Adrenal gland (tissue), 12 donors: Measurements from ENCODE around the gene CLEC19A. TPM values are rescaled to one million over a fixed set of nuclear protein-coding genes. Genes with fewer than 3 reads are reported as not detected.
A peak's percentile ranks its signal among the peaks of the same experiment; 100 is the strongest.

Source experiments
- DNase-seq, 7 donors: peaks; one replicate each; pipeline ENCODE4 v3.0.0-alpha.2; 2019 to 2020
- H3K27ac ChIP-seq, 5 donors: fragments of 200-600 bp; sonication (generic) in 4 of 5; 1 replicate in 3 of 5; 2 replicates in 2 of 5; pipeline versions ENCODE4 v1.5.1 to v1.8.0; 2016 to 2020; ENCODE audit warnings: mild to moderate bottlenecking in 1 of 5
- H3K27me3 ChIP-seq: fragments of 200-600 bp; 2 replicates; pipeline ENCODE4 v1.8.0; 2021
- H3K36me3 ChIP-seq, 2 donors: fragments of 200-600 bp; replicated peaks in 1 of 2; 1 replicate in 1 of 2; 2 replicates in 1 of 2; pipeline versions ENCODE4 v1.5.1 to v1.8.0; 2018 to 2022
- H3K4me1 ChIP-seq, 2 donors: fragments of 200-600 bp; replicated peaks in 1 of 2; 1 replicate in 1 of 2; 2 replicates in 1 of 2; pipeline versions ENCODE4 v1.5.1 to v1.8.0; 2018 to 2021
- H3K4me3 ChIP-seq, 4 donors: fragments of 200-600 bp; sonication (generic) in 3 of 4; one replicate each; pipeline ENCODE4 v1.5.1; 2016 to 2018
- H3K9me3 ChIP-seq, 3 donors: fragments of 200-600 bp; sonication (generic) in 1 of 3; replicated peaks in 1 of 3; 1 replicate in 2 of 3; 2 replicates in 1 of 3; pipeline versions ENCODE4 v1.5.1 to v1.8.0; 2016 to 2021
- CTCF ChIP-seq, 6 experiments: fragments of 450-650 bp in 4 of 6; fragments of 200-600 bp in 2 of 6; sonication (generic) in 1 of 6; IDR thresholded peaks; 1 replicate in 5 of 6; 2 replicates in 1 of 6; pipeline versions ENCODE4 v1.5.1 to v1.8.0; 2016 to 2021; ENCODE audit warnings: antibody characterized with exemption in 6 of 6, mild to moderate bottlenecking in 2 of 6, moderate library complexity in 1 of 6
- POLR2A ChIP-seq, 2 donors: fragments of 450-650 bp; IDR thresholded peaks; one replicate each; pipeline ENCODE4 v1.6.1; 2017; ENCODE audit warnings: antibody characterized with exemption in 2 of 2, mild to moderate bottlenecking in 2 of 2, moderate library complexity in 1 of 2
- WGBS, 4 donors: extraction: QIAGEN DNeasy Blood & Tissue Kit in 2 of 4; methylation state at CpG; one replicate each; pipeline versions ENCODE4 v1.1.5 to v1.1.7; 2013 to 2017; 5-methylcytosine and 5-hydroxymethylcytosine counted together
- intact Hi-C, 2 donors: fragments of 100-400 bp; cut with DNase I; formaldehyde crosslinking; loops; one replicate each; pipeline versions ENCODE4 v1.14.1 to v1.15.0; 2022 to 2023
- polyA plus RNA-seq, 3 donors: library from polyadenylated mRNA; stranded (reverse); fragments of 200-250 nt in 2 of 3; fragments of 350-450 nt in 1 of 3; fragmentation: Illumina TruSeq in 1 of 3; extraction: RNeasy Lipid Tissue Mini Kit (QIAGEN cat#74804) in 1 of 3; gene quantifications; one replicate each; pipeline ENCODE4 v1.2.3, GENCODE V29; 2013 to 2014
- total RNA-seq, 9 donors: library from RNA; depleted of rRNA in 4 of 9; stranded (reverse); fragments of >200 nt in 4 of 9; fragments of 120-200 nt in 1 of 9; fragmentation: NEBNext Ultra II Directional in 1 of 9; extraction: Animal tissue kit (Norgen Biotek cat#: 25700) in 1 of 9; gene quantifications; one replicate each; pipeline versions ENCODE4 v1.1.0 to v1.2.4, GENCODE V29; 2013 to 2023
- donor health status: healthy with polysubstance abuse.
- donor health status: Bipolar disorder and iron deficiency.
- donor health status: DM: yes; HTN: yes; CAD: no.
- donor health status: DM: no; HTN: no; CAD: no.
- donor health status: DM: no; HTN: no; CAD: no.
- donor health status: DM: yes; HTN: yes; CAD: no.

The CLEC19A gene
- total and polyA plus RNA-seq, 12 donors = 0.06 TPM; not detected in 11

GRCh38 chr16:19288872-19289799 is 3.6 kb downstream of the CLEC19A start:
- TF ChIP-seq CTCF (IDR thresholded peaks at IDR 0.05) = no peak
- TF ChIP-seq POLR2A (IDR thresholded peaks at IDR 0.05) = no peak
- DNase-seq = no peak
- Histone ChIP-seq H3K4me1 (no peaks in the 10 kb centered on the region), H3K9me3 (no peaks in the 10 kb centered on the region), H3K36me3 (no peaks in the 10 kb centered on the region), H3K27me3 (no peaks in the 10 kb centered on the region), H3K27ac (no peak overlapping the region), H3K4me3 (no peak overlapping the region)
- 83 to 96% (median 90%) methylated on average over 6 to 7 of the region's 7 CpGs for WGBS, 4 donors
- intact Hi-C loops = no loop called here

GRCh38 chr16:19289811-19290485 is 4.4 kb downstream of the CLEC19A start:
- no peaks in the 10 kb centered on the region for H3K4me1 ChIP-seq
- no peaks in the 10 kb centered on the region for H3K36me3 ChIP-seq
- no peaks in the 10 kb centered on the region for H3K27me3 ChIP-seq
- no peak overlapping the region for H3K4me3 ChIP-seq
- no peak for TF ChIP-seq POLR2A (IDR thresholded peaks at IDR 0.05)
- H3K27ac ChIP-seq = no peak overlapping the region
- intact Hi-C loops = no loop called here
- H3K9me3 ChIP-seq = no peaks in the 10 kb centered on the region
- WGBS, 4 donors = 57 to 80% (median 60%) methylated on average over 4 to 7 of the region's 7 CpGs
- DNase-seq = no peak

GRCh38 chr16:19290860-19291259 is 5.3 kb downstream of the CLEC19A start:
- H3K27me3 ChIP-seq = no peaks in the 10 kb centered on the region
- TF ChIP-seq POLR2A (IDR thresholded peaks at IDR 0.05) = no peak
- TF ChIP-seq CTCF (IDR thresholded peaks at IDR 0.05) = no peak
- no peak for DNase-seq
- WGBS, 4 donors = 75 to 82% (median 80%) methylated on average over 2 of the region's 2 CpGs
- no peak overlapping the region for H3K4me3 ChIP-seq
- H3K36me3 ChIP-seq = no peaks in the 10 kb centered on the region
- no peaks in the 10 kb centered on the region for H3K9me3 ChIP-seq
- H3K27ac ChIP-seq = no peak overlapping the region
- intact Hi-C loops = no loop called here
- no peaks in the 10 kb centered on the region for H3K4me1 ChIP-seq

- peak in 4 of 7 donors; percentile 27 to 60 (median 40) for DNase-seq
- 47 to 66% (median 53%) methylated on average over 4 of the region's 4 CpGs for WGBS, 4 donors
- Histone ChIP-seq H3K36me3 (no peaks in the 10 kb centered on the region), H3K4me3 (no peak overlapping the region), H3K27me3 (no peaks in the 10 kb centered on the region), H3K9me3 (no peaks in the 10 kb centered on the region), H3K4me1 (no peaks in the 10 kb centered on the region), H3K27ac (no peak overlapping the region)
- intact Hi-C loops = no loop called here
- TF ChIP-seq CTCF (IDR thresholded peaks at IDR 0.05) (no peak), POLR2A (IDR thresholded peaks at IDR 0.05) (no peak)
Measured at GRCh38 chr16:19291475-19291874, 5.9 kb downstream of the CLEC19A start.
